ENCODE results near the gene SNX12.

SNX12 gene

DNA sequence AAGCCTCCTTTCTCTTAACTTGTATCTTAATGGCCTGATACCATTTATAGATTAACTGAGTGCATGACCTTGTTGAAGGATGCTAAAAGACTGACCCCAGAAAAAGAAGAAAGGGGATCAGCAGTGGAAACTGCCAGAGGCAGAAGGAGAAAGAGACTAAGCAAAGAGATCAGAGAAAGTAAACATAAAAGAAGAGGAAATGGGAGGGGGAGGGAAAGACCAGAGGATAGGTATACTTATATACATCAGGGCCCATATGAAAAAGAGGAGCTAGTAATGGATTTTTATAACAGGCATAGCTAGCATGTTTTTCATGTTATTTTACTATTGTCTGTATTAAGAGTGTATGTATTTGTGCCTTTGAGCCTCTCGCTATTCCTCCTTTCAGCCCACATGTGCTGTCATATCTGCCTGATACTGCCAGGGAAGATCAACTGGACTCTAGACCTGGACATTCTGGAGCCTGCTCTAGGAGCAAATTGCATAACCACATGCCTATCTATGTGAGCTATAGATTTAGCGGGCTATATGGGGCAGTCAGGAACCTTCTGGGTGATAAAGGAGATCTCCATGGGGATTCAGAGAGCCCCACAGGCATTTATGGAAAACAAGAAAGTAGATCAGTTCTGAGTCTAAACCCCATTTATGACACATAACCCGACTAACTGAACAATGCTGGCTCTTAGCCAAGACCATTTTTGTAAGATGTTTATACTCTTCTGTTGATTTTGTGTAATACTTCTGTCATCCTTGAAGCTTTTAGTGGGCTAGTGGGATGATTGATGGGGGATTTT, 13.4 kb upstream of the SNX12 start:
- no peak overlapping the region for H2AFZ ChIP-seq

DNA sequence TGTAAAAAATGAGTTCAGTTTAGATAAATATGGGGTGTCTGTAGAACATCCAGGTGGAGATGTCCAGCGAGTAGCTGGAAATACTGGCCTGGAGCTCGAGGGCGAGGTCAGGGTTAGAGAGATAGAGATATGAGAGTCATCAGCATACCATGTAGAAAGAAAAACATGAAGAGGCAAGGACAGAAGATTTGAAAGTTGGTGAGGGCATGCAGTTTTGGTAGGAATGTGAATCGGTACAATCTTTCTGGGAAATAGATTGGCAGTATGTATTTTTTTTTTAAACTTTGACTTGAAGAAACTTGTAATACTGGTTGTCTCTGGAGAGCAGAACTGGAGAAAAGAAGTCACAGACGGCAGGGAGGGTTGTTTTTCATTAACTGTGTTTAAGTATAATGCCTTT, 2.4 kb upstream of the SNX12 start:
- H3K9ac ChIP-seq = no peak overlapping the region
- no peak overlapping the region for H3K4me3 ChIP-seq (ENCODE audit: low read depth, low read length)
- TF ChIP-seq, protein P1, sequence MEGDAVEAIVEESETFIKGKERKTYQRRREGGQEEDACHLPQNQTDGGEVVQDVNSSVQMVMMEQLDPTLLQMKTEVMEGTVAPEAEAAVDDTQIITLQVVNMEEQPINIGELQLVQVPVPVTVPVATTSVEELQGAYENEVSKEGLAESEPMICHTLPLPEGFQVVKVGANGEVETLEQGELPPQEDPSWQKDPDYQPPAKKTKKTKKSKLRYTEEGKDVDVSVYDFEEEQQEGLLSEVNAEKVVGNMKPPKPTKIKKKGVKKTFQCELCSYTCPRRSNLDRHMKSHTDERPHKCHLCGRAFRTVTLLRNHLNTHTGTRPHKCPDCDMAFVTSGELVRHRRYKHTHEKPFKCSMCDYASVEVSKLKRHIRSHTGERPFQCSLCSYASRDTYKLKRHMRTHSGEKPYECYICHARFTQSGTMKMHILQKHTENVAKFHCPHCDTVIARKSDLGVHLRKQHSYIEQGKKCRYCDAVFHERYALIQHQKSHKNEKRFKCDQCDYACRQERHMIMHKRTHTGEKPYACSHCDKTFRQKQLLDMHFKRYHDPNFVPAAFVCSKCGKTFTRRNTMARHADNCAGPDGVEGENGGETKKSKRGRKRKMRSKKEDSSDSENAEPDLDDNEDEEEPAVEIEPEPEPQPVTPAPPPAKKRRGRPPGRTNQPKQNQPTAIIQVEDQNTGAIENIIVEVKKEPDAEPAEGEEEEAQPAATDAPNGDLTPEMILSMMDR (IDR thresholded peaks at IDR 0.05) = no peak
- H3K9me3 ChIP-seq (ENCODE audit: control insufficient read depth, low read length) = no peaks in the 10 kb centered on the region
- H3K4me1 ChIP-seq = no peaks in the 10 kb centered on the region
- H3K79me2 ChIP-seq = peaks cover 3% of the 10 kb centered on the region
- no peak overlapping the region for H3K4me2 ChIP-seq (ENCODE audit: low read length)
- no peaks in the 10 kb centered on the region for H3K36me3 ChIP-seq (ENCODE audit: control insufficient read depth, insufficient read depth, low read length)
- no peak overlapping the region for H2AFZ ChIP-seq
- no peak overlapping the region for H3K27ac ChIP-seq
- H3K27me3 ChIP-seq (ENCODE audit: control insufficient read depth, insufficient read depth, low read length) = no peaks in the 10 kb centered on the region

More for the DNA sequence above, 13.4 kb upstream of the SNX12 start:
- H3K9ac ChIP-seq = no peak overlapping the region
- H3K9me3 ChIP-seq (ENCODE audit: control insufficient read depth, low read length) = no peaks in the 10 kb centered on the region
- no peaks in the 10 kb centered on the region for H3K27me3 ChIP-seq (ENCODE audit: control insufficient read depth, insufficient read depth, low read length)
- no peak overlapping the region for H3K4me3 ChIP-seq (ENCODE audit: low read depth, low read length)
- H3K4me2 ChIP-seq (ENCODE audit: low read length) = no peak overlapping the region
- H3K36me3 ChIP-seq (ENCODE audit: control insufficient read depth, insufficient read depth, low read length) = no peaks in the 10 kb centered on the region
- no peaks in the 10 kb centered on the region for H3K4me1 ChIP-seq
- TF ChIP-seq, protein P1 (IDR thresholded peaks at IDR 0.05) = no peak
- H3K27ac ChIP-seq = no peak overlapping the region
- no peaks in the 10 kb centered on the region for H3K79me2 ChIP-seq

DNA sequence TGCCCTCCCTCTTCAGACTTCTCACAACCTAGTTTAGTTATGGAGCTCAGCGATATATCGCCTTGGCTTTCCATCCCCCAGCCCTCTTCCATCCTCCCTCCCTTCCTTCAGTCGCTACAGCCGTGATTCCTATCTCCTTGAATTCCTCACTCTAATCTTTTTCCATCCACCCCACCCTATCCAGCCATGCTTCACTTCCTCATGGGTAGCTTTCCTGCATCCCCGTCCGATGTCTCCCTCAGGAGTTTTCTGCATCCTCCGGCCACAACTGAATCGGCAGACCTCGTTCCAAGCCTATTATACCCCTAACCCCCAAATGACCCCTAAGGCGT, 456 bp downstream of the SNX12 start:
- TF ChIP-seq, protein P1 (IDR thresholded peaks at IDR 0.05) = no peak
- Histone ChIP-seq H3K4me2 (ENCODE audit: low read length) (peak overlapping the region; percentile 62), H3K9ac (no peak overlapping the region)

DNA sequence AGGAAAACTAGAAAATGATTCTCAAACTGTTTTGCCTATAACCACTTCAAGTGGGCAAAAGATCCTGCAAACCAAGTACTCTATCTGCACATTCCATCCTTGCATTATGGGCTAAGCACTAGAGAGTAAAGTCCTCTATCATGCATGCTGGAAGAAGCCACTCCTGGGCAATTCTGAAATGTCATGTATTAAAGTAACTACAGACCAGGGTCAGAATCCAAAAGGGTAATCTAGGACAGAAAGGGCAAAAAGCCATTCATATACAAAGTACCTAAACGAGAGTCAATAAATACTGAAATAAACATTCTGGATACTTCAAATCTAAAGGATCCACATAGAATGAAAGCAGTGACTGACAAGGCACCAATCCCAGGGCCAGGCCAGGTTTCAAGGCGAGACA, 1.0 kb downstream of the SNX12 start:
- no peaks in the 10 kb centered on the region for H3K36me3 ChIP-seq (ENCODE audit: control insufficient read depth, insufficient read depth, low read length)
- no peaks in the 10 kb centered on the region for H3K27me3 ChIP-seq (ENCODE audit: control insufficient read depth, insufficient read depth, low read length)
- H3K4me2 ChIP-seq (ENCODE audit: low read length) = peak overlapping the region; percentile 62
- TF ChIP-seq, protein P1 (IDR thresholded peaks at IDR 0.05) = no peak
- no peaks in the 10 kb centered on the region for H3K9me3 ChIP-seq (ENCODE audit: control insufficient read depth, low read length)
- H3K27ac ChIP-seq = peak overlapping the region; percentile 87
- H3K4me3 ChIP-seq (ENCODE audit: low read depth, low read length) = peak overlapping the region; percentile 76
- peaks cover 8% of the 10 kb centered on the region for H3K79me2 ChIP-seq
- H3K9ac ChIP-seq = no peak overlapping the region
- H2AFZ ChIP-seq = peak overlapping the region; percentile 85
- H3K4me1 ChIP-seq = peaks cover 4% of the 10 kb centered on the region

More for the DNA sequence above, 456 bp downstream of the SNX12 start:
- no peaks in the 10 kb centered on the region for H3K27me3 ChIP-seq (ENCODE audit: control insufficient read depth, insufficient read depth, low read length)
- H2AFZ ChIP-seq = peak overlapping the region; percentile 85
- H3K36me3 ChIP-seq (ENCODE audit: control insufficient read depth, insufficient read depth, low read length) = no peaks in the 10 kb centered on the region
- no peaks in the 10 kb centered on the region for H3K9me3 ChIP-seq (ENCODE audit: control insufficient read depth, low read length)
- H3K79me2 ChIP-seq = peaks cover 8% of the 10 kb centered on the region
- H3K27ac ChIP-seq = peak overlapping the region; percentile 87
- peak overlapping the region; percentile 76 for H3K4me3 ChIP-seq (ENCODE audit: low read depth, low read length)
- peaks cover 4% of the 10 kb centered on the region for H3K4me1 ChIP-seq

DNA sequence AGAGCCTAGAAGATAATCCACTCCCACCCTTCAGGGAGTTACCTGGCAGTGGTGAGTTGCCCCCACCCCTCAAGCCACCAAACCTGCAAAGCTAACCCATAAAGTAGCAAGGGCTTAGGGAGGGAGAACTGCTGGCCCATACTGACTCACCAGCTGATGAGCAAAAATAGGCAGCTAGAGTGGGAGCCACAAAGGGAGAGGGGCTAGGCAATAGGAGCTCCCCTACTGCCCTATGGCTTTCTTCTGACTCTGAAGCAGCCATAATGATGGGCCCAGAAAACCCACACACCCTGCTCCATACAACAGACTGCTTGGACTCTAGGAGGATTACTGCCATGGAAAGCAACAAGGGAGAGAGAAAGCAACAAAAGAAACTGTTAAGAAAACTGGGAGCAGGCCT, 8.0 kb downstream of the SNX12 start:
- Histone ChIP-seq H3K27me3 (ENCODE audit: control insufficient read depth, insufficient read depth, low read length) (no peaks in the 10 kb centered on the region), H3K79me2 (peaks cover 4% of the 10 kb centered on the region), H3K9me3 (ENCODE audit: control insufficient read depth, low read length) (no peaks in the 10 kb centered on the region), H3K9ac (no peak overlapping the region), H3K4me3 (ENCODE audit: low read depth, low read length) (no peak overlapping the region), H3K36me3 (ENCODE audit: control insufficient read depth, insufficient read depth, low read length) (no peaks in the 10 kb centered on the region), H3K4me1 (peaks cover 4% of the 10 kb centered on the region), H3K27ac (no peak overlapping the region), H2AFZ (no peak overlapping the region), H3K4me2 (ENCODE audit: low read length) (no peak overlapping the region)
- TF ChIP-seq, protein P1 (IDR thresholded peaks at IDR 0.05) = no peak

All from parathyroid adenoma (tissue), 2 donors.